T1000 (cell line): Measurements from ENCODE around the gene IGSF21.

ENCODE experiments used
- DNase-seq: peaks from one replicate; lab custom pipeline; 2025; ENCODE audit warnings: mixed read lengths; lab: John Stamatoyannopoulos, UW

The IGSF21 gene

DNA sequence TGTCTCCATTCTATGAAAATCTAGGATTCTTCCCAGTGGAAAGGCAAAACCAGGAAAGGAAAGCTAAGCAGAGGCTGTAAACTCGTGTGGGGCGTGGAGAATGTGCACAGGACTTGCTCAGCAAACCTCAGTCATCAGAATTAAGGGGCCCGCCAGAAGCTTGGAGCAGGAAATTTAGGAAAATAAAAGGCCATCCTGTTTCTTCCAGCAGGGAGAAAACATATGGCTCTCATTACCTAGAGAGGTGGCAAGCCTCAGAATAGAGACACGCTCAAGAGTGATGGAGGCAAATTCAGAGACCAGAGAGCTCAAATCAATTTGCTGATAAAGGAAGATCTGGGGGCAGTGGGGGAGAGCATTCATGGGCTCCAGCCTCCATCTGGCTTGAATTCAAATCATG is 221.2 kb downstream of the IGSF21 start:
- DNase-seq = no peak

DNA sequence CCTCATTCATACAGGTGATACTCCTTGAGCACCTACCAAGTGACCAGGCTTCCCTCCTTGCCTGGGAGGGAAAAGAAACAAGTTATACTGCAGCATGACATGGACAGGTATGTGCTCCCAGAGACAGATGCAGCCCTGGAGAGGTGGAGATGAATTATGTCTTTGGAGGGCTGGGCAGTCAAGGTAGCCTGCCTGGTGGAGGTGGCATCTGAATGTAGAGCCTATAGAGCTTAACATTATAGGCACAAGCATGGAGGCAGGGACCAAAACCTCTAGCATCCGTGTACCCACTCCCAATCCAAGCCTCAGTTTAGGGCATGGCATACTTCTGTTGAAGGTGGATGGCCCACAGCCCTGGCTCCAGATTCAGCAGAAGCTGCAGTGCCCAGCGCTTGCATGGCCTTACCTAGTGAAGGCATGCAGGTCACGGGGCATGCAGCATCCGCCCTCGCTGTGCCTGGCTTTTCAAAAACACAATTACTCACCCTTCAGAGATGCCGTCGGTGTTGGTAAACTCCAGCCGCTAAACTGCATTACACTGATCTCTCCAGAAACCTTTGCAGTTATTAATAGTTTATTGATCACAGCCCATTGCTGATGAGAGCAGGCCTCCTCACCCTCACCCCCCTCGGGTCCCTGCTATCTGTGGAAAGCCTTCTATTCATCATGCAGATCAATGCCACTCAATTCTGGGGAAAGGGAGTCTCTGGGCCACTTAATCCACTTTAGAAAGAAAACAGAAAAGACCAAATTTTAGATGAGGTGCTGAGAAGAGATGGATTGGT is 222.1 kb downstream of the IGSF21 start:
- DNase-seq = no peak

DNA sequence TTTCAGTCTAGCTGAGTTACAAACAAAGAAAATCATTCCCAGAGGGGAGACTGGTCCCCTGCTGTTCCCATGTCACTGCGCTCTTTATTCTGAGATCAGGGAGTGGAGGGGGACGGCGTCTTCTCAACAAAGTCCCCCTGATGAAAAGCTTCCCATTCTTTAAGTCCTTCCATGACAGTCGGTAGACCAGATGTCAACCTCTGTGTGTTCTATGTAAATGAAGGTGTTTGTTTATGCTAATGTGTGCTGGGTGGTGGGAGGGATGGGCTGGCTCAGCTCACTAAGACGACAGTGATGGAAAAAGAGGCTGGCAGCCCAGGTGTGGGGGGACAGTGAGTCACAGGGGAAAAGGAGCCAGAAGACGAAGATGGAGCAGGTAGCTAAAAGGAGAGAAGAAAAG is 225.0 kb downstream of the IGSF21 start:
- DNase-seq = no peak

DNA sequence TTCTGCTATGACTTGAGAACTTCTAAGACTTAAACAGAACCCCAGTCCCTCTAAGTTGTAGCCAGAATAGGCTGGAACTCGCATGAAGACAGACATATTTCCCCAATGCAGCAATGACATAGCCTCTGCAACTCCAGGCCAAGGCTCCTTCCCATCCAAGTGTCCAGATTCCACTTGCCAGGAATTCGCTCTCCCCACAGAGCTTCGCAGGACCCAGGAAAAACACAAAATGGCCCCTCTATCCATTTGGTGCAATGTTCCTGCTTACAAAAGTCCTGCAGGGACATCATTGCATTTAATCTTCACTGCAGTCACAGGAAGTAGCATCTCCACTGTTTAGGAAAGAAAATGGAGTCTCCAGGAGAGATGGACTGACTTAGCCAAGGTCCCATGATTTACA is 225.6 kb downstream of the IGSF21 start:
- no peak for DNase-seq

DNA sequence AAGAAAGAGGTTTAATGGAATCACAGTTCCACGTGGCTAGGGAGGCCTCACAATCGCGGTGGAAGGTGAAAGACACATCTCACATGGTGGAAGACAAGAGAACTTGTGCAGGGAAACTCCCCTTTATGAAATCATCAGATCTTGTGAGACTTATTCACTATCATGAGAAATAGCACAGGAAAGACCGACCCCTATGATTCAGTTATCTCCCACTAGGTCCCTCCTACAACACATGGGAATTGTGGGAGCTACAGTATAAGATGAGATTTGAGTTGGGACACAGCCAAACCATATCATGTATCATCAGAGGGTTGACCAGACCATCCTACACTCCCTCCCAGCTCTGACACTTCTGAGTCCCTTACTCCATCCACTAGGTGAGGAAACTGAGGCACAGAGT is 229.2 kb downstream of the IGSF21 start:
- no peak for DNase-seq

DNA sequence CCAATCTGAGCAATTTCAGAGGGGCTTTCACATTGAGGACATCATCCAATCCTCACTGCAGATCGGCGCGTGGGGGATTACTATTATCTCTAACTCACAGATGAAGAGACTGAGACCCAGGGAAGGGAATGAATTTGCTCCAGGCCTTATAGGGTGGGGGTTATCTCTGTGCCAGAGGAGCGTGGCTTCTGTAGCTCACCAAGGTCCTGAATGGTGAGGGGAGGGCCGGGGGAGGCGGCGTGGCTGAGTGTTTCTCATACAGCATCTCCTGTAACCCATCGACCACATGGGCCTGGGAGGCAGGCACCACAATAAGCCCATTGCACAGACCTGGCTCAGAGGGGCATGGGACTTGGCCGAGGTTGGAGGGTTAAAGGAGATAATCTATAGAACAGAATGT is 230.2 kb downstream of the IGSF21 start:
- no peak for DNase-seq

DNA sequence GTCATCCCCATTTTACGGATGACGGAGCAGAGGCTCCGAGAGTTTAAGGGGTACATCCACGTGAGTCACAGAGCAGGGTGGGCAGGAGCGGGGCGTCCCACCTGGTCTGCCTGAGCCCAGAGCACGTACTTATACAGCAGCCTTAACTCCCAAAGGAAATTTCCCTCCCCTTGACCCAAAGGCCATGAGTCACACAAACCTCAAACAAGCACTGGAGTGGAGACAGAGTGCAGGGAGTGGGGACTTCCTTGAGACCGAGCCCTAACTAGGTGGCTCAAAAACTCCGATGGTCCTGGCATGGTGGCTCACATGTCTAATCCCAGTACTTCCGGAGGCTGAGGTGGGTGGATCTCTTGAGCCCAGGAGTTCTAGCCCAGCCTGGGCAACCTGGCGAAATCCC is 231.6 kb downstream of the IGSF21 start:
- DNase-seq = no peak

DNA sequence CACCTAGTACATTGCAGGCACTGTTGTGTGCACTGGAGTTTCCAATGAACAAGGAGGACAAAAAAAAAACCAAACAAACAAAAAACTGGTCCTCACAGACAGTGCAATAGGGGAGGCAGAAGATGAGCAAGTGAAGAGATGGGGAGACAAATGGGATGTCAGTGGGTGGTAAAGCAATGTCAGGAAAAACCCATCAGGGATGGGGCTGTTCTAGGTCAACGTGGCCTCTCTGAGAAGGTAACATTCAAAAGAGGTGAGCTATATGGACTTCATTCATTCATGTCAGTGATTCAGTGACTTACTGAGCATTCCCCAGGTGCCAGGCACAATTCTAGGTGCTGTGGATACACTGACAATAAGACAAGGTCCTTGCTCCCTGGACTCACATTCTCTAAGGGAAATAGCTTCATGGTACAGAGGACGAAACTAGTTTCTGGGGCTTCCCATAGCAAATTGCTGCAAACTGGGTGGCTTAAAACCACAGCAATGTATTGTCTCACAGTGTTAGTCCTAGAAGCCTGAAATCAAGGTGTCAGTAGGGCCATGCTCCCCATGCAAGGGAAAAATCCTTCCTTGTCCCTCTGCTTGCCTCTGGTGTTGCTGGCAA is 232.7 kb downstream of the IGSF21 start:
- DNase-seq = no peak

DNA sequence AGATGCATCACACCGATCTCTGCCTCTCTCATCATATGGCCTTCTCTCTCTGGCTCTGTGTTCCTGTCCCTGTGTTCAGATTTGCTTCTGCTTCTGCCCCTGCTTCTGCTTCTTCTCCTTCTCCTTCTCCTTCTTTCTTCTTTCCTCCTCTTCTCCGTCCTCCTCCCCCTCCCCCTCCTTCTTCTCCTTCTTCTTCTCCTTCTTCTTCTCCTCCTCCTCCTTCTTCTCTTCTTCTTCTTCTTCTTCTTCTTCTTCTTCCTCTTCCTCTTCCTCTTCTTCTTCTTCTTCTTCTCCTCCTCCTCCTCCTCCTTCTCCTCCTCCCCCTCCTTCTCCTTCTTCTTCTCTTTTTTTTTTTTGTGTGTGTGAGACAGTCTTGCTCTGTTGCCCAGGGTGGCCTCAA is 233.2 kb downstream of the IGSF21 start:
- no peak for DNase-seq

DNA sequence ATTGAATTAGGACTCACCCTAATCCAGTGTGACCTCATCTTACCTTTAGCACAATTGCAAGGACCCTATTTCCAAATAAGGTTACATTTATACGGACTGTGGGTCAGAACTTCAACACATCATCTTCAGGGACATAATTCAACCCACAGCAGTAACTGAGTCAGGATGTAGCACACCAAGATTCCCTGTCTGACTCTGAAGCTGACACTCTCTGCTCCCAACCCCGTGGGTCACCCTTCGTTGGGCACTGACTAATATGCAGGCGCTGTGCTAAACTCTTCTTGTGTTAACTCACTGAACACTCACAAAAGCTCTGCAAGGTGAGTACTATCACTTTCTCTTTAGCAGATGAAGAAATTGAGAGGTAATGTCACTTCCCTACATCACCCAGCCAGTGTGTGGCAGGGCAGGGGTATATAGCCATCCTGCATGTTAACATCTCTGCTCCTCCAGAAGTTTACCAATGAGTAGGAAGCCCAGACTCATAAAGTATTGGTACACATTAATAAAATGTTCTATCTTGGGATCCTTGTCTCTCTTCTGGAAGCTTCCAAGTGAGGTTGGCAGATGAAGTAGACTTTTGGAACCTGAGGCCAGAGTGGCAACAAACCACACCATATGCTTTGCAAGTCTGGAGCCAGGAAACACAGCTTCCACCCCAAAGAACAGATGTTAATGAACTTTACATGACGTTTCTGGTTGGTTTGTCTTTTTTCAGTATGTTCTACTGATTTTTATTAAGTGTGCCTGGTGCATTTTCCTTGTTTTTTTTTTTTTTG is 233.9 kb downstream of the IGSF21 start:
- no peak for DNase-seq

DNA sequence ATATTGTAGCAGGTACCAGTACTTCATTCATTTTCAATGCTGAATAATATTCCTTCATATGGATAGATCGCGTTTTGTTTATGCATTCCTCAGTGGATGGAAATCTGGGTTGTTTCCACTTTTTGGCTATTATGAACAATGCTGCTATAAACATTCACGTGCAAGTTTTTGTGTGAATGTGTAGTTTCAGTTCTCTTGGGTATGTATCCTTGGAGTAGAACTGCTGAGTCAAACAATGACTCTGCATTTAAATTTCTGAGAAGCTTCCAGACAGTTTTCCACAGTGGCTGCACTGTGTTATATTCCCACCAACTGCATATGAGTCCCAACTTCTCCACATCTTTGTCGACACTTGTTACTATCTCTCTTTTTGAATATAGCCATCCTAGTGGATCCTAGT is 235.1 kb downstream of the IGSF21 start:
- DNase-seq = no peak

DNA sequence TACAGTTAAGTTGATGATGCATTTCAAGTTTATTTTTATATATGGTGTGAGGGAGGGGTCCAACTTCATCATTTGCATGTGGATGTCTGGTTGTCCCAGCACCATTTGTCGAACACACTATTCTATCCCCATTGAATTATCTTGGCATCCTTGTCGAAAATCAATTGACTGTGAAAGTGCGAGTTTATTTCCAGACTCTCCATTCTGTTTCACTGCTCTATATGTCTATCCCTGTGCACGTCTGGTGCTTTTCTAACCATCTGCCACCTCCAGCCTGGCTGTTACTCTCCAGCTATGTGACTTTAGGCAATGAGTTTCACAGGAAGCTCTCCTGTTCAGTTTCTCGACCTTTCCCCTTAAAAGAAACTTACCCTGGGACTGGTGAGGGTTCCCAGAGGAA is 236.0 kb downstream of the IGSF21 start:
- no peak for DNase-seq

DNA sequence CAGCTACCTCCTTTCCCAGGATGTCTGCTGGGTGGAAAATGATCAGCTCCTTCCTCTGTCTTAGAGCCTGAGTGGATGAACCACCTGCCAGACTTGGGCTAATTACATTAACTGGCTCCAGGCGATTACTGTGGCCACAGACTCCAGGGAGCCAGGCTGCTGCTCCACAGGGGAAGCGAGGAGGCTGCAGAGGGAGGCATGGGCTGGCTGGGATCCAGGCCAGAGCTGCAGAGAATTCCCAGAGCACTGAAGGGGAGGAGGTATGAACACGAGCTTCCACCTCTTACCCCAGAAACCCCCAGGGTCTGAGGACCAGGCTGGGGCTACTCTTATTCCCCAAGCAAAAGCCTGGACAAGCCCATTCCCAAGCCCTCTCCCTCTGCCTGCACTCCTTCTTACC is 237.2 kb downstream of the IGSF21 start:
- DNase-seq = no peak

DNA sequence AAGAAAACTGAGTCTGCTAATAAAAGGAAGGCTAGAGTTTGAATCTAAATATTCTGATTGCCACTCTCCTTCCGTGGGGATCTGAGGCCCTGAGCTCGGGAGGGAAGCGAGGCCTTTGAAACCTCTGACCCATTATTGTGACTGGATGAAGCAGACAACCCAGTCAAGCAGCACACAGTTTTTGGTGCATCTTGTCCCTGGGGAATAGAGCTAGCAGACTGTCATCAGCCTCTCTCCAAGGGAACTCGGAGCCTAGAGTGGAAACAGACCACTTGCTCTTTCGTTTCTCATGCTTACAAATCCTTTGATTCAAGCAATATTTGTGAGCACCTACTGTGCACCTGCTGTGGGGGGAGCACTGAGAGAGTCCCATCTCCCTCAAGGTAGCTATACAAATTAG is 240.0 kb downstream of the IGSF21 start:
- no peak for DNase-seq

DNA sequence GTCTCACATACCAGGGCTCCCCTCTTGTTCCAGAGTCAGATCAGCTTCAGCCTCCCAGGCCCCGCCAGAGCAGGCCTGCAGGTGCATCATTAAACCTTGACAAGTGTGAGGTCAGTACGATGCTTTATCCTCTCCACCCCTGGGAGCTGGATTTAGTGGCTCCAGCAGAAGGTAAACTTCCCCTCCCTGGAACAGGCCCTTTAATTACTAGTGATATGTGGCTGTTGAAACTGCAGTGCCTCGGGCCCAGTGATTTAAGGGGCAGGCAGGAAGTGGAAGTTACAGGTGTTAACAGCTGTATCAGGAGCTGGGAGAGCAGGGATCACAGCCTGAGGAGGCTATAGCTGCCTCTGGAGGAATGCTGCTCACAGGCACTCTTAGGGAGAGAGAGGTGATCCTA is 240.8 kb downstream of the IGSF21 start:
- no peak for DNase-seq

DNA sequence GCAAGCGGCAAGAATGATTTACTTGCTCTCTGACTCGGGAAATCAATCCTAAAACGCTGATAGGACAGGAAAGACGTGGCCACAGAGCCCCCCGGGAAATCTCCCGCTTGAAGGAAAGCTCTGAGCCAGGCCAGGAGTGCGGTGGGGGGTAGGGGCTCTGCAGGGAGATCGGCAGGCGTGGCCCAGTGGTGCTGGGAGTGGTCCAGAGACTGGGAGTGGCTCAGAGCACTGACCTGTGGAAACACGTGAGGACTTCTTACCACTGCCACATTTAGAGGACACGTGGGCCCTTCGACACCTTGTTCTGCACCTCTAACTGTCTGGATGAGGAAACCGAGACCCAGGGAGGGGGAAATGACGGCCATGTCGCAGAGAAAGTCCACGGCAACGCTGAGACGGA is 243.1 kb downstream of the IGSF21 start:
- DNase-seq = no peak

DNA sequence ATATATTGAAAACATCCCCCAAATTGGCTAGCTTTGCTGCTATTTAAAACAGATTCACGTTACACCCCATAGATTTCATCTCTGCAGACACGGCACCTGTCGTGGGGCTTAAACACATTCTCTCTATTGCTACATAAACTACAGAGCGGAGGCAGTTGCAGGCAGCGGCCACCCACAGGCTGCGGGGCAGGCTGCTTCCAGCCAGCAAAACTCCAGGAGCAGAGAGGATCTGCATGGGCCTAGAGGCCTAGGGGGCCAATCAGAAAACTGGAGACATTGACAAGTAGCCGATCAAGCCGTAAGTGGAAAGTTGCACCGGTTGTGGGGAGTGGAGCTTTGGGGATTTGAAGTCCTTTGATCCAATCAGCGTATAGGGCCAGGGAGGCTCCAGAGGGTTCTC is 244.1 kb downstream of the IGSF21 start:
- DNase-seq = no peak

DNA sequence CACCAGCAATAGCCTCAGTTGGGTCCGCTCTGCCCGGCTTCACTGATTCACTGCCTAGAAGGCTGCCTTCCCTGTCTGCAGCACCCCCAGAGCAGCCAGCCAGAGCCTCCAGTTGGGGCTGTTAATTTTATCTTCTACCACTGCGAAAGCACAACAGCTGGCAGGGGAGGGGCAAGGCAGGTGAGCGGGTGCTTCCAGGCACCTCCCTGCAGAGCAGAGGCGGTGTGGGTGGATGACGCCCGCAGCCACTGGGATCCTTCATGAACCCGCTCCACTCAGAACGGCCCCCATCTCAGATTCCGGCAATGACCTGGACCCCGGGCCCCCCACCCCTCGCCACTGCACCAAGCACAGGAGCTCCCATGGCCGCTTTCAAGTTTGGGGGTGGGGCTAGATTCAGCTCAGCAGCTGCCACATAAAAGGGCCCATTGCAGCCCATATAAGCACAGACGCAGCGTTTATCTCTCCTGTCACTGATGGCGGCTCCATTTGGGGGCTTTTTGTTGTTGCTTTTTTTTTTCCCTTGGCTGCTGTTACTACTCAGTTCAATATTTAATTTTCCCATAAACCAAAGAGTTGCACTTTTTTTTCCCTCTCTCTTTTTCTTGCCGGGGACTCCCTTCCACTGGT is 245.2 kb downstream of the IGSF21 start:
- DNase-seq = no peak

DNA sequence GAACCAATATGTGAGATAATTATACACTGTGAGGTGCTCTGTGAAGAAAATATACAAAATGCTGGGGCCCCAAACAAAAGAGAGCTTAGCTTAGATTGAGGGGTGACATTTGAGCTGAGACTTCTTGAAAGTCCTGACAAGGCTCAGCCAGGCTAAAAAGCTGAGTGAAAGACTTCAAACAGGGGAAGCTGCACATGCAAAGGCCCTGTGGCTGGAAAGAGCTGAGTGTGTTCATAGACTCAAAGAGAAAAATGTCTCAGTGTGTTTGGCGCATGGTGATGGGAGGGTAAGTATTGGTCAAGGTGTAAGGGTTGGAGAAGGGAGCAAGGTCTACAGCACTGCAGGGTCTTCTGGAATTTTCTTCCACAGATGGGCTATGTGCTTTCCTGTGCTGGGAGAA is 245.9 kb downstream of the IGSF21 start:
- DNase-seq = no peak

DNA sequence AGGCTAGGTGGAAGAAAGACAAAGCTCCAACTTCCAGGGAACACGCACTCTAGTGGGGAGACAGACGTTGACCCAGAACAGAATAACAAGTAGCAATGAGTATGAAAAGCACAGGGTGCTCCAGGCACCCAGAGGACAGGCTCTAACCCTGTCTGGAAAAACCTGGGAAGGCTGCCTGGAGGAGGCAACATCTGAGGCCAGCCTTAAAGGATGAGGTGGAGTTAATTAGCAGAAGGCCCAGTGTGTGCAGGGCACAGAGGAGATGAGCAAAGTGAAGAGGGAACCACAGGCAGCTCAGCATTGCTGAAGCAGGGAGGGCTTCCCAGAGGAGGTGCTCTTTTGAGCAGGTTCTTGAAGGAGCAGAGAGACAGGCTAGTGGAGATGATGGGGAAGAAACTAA is 246.4 kb downstream of the IGSF21 start:
- no peak for DNase-seq

DNA sequence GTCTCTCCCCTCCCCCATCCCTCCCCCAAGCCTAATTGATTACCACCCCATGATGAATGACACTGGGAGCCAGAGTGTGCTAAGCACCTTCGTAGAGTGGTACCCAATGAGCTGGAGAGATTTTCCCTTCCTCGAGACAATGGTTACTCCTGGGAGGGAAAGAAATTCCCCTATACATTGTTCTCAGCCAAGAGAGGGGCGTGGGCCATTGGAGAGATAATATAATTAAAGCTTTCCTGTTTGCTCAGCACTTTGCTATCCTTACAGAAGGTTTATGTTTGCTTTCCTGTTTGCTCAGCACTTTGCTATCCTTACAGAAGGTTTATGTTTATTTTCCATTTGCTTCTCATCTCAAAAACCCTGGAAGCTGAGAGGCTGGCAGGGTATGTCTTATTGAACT is 247.0 kb downstream of the IGSF21 start:
- DNase-seq = no peak

DNA sequence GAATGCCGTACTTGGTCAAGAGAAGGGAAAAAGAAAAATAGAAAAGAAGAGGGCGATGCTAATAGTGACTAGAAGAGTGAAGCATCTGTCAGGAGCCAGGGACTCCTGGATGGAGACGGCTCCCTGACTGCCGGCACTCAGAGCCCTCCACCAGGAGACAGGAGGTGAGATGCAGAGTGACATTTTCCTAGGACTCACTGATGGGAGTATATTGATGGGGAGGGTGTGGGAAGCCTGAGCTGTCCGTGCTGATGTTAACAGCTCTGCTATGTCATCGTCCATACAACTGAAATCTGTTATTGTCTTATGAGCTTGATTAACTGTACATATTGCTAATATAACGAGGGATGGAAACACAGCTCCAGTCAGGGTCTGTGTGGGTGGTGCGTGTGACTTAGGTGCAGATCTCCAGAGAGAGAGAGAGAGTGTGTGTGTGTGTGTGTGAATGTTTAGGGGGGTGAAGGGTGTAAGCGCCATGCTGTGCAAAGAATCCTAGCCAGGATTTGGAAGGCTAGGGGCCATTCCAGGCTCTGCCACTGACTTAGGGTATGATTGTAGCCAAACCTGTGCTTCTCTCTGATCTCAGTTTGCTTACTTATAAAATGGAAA is 250.1 kb downstream of the IGSF21 start:
- DNase-seq = no peak
